ENCODE measurements around the gene FAM184B. TPM values are rescaled to one million over a fixed set of nuclear protein-coding genes. Genes with fewer than 3 reads are reported as not detected.

Gene FAM184B
- total and polyA plus RNA-seq, 2 experiments from 2014 or later, result 0.11 to 0.49 TPM

- TF ChIP-seq REST (IDR thresholded peaks at IDR 0.05; ENCODE audit: unreplicated experiment), result no peak
- TF ChIP-seq JUNB (IDR thresholded peaks at IDR 0.05; ENCODE audit: unreplicated experiment), result no peak
- TF ChIP-seq EZH2phosphoT487 (IDR thresholded peaks at IDR 0.05; ENCODE audit: unreplicated experiment), result no peak
- no peak for TF ChIP-seq POLR2AphosphoS5 (IDR thresholded peaks at IDR 0.05; ENCODE audit: low read depth)
- no peak for TF ChIP-seq ZNF331 (CRISPR knock-in tag; IDR thresholded peaks at IDR 0.05; ENCODE audit: low read depth)
- no peak for TF ChIP-seq CREB1 (CRISPR knock-in tag; IDR thresholded peaks at IDR 0.05; ENCODE audit: low read depth)
- no peak for TF ChIP-seq STAT1 (IDR thresholded peaks at IDR 0.05; ENCODE audit: unreplicated experiment)
- no peak for TF ChIP-seq NANOG (IDR thresholded peaks at IDR 0.05; ENCODE audit: borderline replicate concordance)
These were observed 116.1 kb downstream of the FAM184B start (continued) for GRCh38 chr4:17665346-17665745.

- no peaks in the 10 kb centered on the region for H3K9me2 ChIP-seq (ENCODE audit: insufficient read depth)
- no peaks in the 10 kb centered on the region for H3F3A ChIP-seq (replicated peaks; ENCODE audit: low read depth)
- no peak overlapping the region for H3K27ac ChIP-seq (ENCODE audit: low read depth)
- DNase-seq (ENCODE audit: low spot score) (no peak), ATAC-seq (no peak)
- Mint-ChIP-seq H3K4me1 (peaks cover 5% of the 10 kb centered on the region; the same call in 2 of the 3 replicates), H3K27ac (no peak overlapping the region), H3K27me3 (ENCODE audit: insufficient read depth, low read depth, poor library complexity) (peaks cover 7% of the 10 kb centered on the region), H3K9me3 (no peaks in the 10 kb centered on the region), H3K36me3 (ENCODE audit: low read depth) (no peaks in the 10 kb centered on the region), H3K4me3 (no peak overlapping the region)
- no peak overlapping the region for H2AFZ ChIP-seq
- H3K79me2 ChIP-seq (replicated peaks; ENCODE audit: insufficient read depth), result no peaks in the 10 kb centered on the region
- H3K4me1 ChIP-seq (ENCODE audit: insufficient read depth), result no peaks in the 10 kb centered on the region
- H4K20me1 ChIP-seq (replicated peaks; ENCODE audit: insufficient read depth), result no peaks in the 10 kb centered on the region
- no peaks in the 10 kb centered on the region for H3K36me3 ChIP-seq (ENCODE audit: insufficient read depth)
- H3K4me2 ChIP-seq, result no peak overlapping the region
- TF ChIP-seq NANOG (IDR thresholded peaks at IDR 0.05; ENCODE audit: borderline replicate concordance) (no peak), ETS1 (IDR thresholded peaks at IDR 0.05) (no peak), CREB1 (CRISPR knock-in tag; IDR thresholded peaks at IDR 0.05; ENCODE audit: low read depth) (no peak), CTCF (conservative IDR thresholded peaks at IDR 0.05; ENCODE audit: low read depth in 2 of 2) (no peak), EZH2phosphoT487 (IDR thresholded peaks at IDR 0.05; ENCODE audit: unreplicated experiment) (no peak), ZNF462 (CRISPR knock-in tag; IDR thresholded peaks at IDR 0.05) (no peak), STAT1 (IDR thresholded peaks at IDR 0.05; ENCODE audit: unreplicated experiment) (no peak), POLR2AphosphoS5 (IDR thresholded peaks at IDR 0.05; ENCODE audit: low read depth) (no peak)
- no peaks in the 10 kb centered on the region for H3K27me3 ChIP-seq (ENCODE audit: insufficient read depth)
- H3K4me3 ChIP-seq, result no peak overlapping the region
These were observed 116.7 kb downstream of the FAM184B start for GRCh38 chr4:17664755-17665154.

Measured in GM23338 (cell line).